DND-41 (cell line): ENCODE results near the gene FGF12.

Source experiments
- ATAC-seq: fragments of 200-7000 bp; cut with Tn5 transposase; 3 replicates; pipeline ENCODE4 v1.9.1; 2021; ENCODE audit warnings: low read depth; ENCODE audit not compliant: insufficient read depth
- DNase-seq: peaks from one replicate; pipeline ENCODE4 v3.0.0-alpha.2; 2020
- H2AFZ ChIP-seq: 2 replicates; pipeline ENCODE4 v1.6.0; 2012; ENCODE audit warnings: low read depth, low read length
- H3K27ac ChIP-seq: 2 replicates; pipeline ENCODE4 v1.5.1; 2012; ENCODE audit warnings: low read length, inconsistent platforms
- H3K27me3 ChIP-seq: fragments of 200-600 bp; sonication (generic); 2 replicates; pipeline ENCODE4 v1.6.0; 2012; ENCODE audit warnings: low read length, mild to moderate bottlenecking, inconsistent platforms; ENCODE audit not compliant: insufficient read depth, poor library complexity
- H3K36me3 ChIP-seq: 2 replicates; pipeline ENCODE4 v1.5.1; 2012; ENCODE audit warnings: low read length, inconsistent platforms; ENCODE audit not compliant: insufficient read depth
- H3K4me1 ChIP-seq: 2 replicates; pipeline ENCODE4 v1.5.1; 2012; ENCODE audit warnings: mild to moderate bottlenecking, low read length; ENCODE audit not compliant: insufficient read depth
- H3K4me2 ChIP-seq: 2 replicates; pipeline ENCODE4 v1.6.0; 2012; ENCODE audit warnings: mild to moderate bottlenecking, moderate library complexity, low read length, inconsistent platforms; ENCODE audit not compliant: insufficient read depth
- H3K4me3 ChIP-seq, 2 experiments: fragments of 200-600 bp in 1 of 2; shearing (Covaris generic) in 1 of 2; 2 replicates each; pipeline ENCODE4 v1.5.1; 2012 to 2016; ENCODE audit warnings: inconsistent platforms in 2 of 2, low read length in 2 of 2, mild to moderate bottlenecking in 2 of 2, low read depth in 1 of 2, moderate library complexity in 1 of 2
- H3K79me2 ChIP-seq: 2 replicates; pipeline ENCODE4 v1.6.0; 2012; ENCODE audit warnings: low read length, inconsistent platforms; ENCODE audit not compliant: insufficient read depth
- H3K9ac ChIP-seq: 2 replicates; pipeline ENCODE4 v1.6.0; 2012; ENCODE audit warnings: low read depth, mild to moderate bottlenecking, inconsistent platforms, low read length, moderate library complexity
- H3K9me3 ChIP-seq: 2 replicates; pipeline ENCODE4 v1.5.1; 2012; ENCODE audit warnings: low read length, moderate library complexity, mild to moderate bottlenecking, inconsistent platforms; ENCODE audit not compliant: insufficient read depth, severe bottlenecking
- H4K20me1 ChIP-seq: 2 replicates; pipeline ENCODE4 v1.6.0; 2012; ENCODE audit warnings: low read length; ENCODE audit not compliant: insufficient read depth
- EZH2 ChIP-seq: IDR thresholded peaks from 3 replicates; pipeline ENCODE4 v1.6.1; 2012; ENCODE audit warnings: borderline replicate concordance, low read depth, mild to moderate bottlenecking, moderate library complexity, low read length, inconsistent platforms; ENCODE audit not compliant: severe bottlenecking
- TF ChIP-seq, protein P1 (sequence below): IDR thresholded peaks from 2 replicates; pipeline ENCODE4 v1.5.1; 2012; ENCODE audit warnings: borderline replicate concordance, low read length, moderate library complexity, mild to moderate bottlenecking; ENCODE audit not compliant: poor library complexity, severe bottlenecking; ENCODE audit errors: extremely low read depth

FGF12 gene

DNA sequence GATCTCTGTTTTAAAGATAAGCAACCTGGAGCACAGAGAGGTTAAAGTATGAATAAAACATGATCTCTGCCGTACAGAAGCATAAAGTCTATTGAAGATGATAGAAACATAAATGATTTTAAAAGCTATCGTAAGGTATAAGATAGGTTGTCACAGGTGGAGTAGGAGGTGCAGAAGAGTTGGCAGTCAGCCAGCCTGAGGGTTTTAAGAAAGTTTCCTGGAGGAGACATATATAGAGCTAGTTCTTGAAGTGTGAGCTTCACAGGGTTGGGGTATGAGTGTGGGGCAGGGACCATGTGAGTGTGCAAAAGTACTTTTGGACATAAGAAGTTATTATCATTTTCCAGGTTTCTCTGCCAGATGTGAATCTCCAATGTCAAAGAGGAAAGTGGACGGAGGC, 3.9 kb upstream of the FGF12 start:
- no peak for ATAC-seq
- Histone ChIP-seq H3K4me3 (no peak overlapping the region), H3K36me3 (no peaks in the 10 kb centered on the region), H3K79me2 (no peaks in the 10 kb centered on the region), H3K27ac (no peak overlapping the region), H2AFZ (no peak overlapping the region), H3K4me1 (no peaks in the 10 kb centered on the region), H4K20me1 (no peaks in the 10 kb centered on the region), H3K9ac (no peak overlapping the region), H3K4me2 (no peak overlapping the region), H3K27me3 (no peaks in the 10 kb centered on the region), H3K9me3 (no peaks in the 10 kb centered on the region)
- no peak for DNase-seq
- no peak for TF ChIP-seq EZH2
- TF ChIP-seq, protein P1, sequence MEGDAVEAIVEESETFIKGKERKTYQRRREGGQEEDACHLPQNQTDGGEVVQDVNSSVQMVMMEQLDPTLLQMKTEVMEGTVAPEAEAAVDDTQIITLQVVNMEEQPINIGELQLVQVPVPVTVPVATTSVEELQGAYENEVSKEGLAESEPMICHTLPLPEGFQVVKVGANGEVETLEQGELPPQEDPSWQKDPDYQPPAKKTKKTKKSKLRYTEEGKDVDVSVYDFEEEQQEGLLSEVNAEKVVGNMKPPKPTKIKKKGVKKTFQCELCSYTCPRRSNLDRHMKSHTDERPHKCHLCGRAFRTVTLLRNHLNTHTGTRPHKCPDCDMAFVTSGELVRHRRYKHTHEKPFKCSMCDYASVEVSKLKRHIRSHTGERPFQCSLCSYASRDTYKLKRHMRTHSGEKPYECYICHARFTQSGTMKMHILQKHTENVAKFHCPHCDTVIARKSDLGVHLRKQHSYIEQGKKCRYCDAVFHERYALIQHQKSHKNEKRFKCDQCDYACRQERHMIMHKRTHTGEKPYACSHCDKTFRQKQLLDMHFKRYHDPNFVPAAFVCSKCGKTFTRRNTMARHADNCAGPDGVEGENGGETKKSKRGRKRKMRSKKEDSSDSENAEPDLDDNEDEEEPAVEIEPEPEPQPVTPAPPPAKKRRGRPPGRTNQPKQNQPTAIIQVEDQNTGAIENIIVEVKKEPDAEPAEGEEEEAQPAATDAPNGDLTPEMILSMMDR = no peak

DNA sequence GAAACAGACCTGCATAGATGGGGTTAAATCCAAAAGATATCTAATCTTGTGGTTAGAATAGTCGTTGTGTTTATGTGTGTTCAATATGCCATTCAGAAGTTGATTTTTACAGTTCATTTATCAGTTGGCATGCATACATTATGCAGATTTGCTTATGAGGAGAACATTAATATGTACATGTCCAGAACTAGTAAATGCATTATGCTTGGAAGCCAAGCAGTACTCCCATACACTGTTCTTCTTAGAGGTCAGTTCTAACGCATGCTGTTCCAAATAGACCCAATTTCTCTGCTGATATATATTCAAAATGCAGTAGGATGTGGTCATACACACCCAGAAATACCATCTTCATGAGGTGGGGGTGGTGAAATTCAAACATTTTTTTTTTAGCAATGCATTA, 956 bp downstream of the FGF12 start:
- H3K9ac ChIP-seq = no peak overlapping the region
- H2AFZ ChIP-seq = no peak overlapping the region
- H3K27me3 ChIP-seq = no peaks in the 10 kb centered on the region
- DNase-seq (no peak), ATAC-seq (no peak)
- no peak overlapping the region for H3K4me2 ChIP-seq
- H3K27ac ChIP-seq = no peak overlapping the region
- H3K4me3 ChIP-seq = no peak overlapping the region
- H4K20me1 ChIP-seq = no peaks in the 10 kb centered on the region
- H3K79me2 ChIP-seq = no peaks in the 10 kb centered on the region
- no peaks in the 10 kb centered on the region for H3K9me3 ChIP-seq
- no peaks in the 10 kb centered on the region for H3K4me1 ChIP-seq
- TF ChIP-seq, protein P1 = no peak
- no peak for TF ChIP-seq EZH2
- H3K36me3 ChIP-seq = no peaks in the 10 kb centered on the region

DNA sequence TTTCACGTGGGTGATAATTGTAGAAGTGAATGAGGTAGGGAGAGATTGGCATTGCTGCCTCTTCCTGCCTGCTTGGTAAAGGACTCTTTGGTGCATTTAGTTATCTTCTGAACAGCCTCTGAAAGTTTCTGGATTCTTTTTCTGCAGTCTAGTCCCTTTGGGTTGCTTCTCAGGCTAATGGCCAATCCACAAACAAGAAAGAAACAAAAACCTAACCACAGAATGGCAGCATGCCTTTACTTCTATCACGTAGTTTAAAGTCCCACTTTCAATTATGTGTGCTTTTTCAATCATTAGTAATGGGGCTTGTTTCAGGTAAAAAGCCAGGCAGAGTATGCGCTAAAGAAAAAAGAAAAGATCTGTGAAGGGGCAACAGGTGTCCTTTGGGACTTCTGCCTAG, 7.4 kb downstream of the FGF12 start:
- Histone ChIP-seq H3K4me2 (no peak overlapping the region), H4K20me1 (no peaks in the 10 kb centered on the region), H3K36me3 (no peaks in the 10 kb centered on the region), H3K4me1 (no peaks in the 10 kb centered on the region), H3K27ac (no peak overlapping the region), H3K79me2 (no peaks in the 10 kb centered on the region), H3K9ac (no peak overlapping the region), H3K9me3 (no peaks in the 10 kb centered on the region), H2AFZ (no peak overlapping the region), H3K4me3 (no peak overlapping the region), H3K27me3 (no peaks in the 10 kb centered on the region)
- no peak for DNase-seq
- ATAC-seq = no peak
- TF ChIP-seq EZH2 = no peak
- TF ChIP-seq, protein P1 = no peak

DNA sequence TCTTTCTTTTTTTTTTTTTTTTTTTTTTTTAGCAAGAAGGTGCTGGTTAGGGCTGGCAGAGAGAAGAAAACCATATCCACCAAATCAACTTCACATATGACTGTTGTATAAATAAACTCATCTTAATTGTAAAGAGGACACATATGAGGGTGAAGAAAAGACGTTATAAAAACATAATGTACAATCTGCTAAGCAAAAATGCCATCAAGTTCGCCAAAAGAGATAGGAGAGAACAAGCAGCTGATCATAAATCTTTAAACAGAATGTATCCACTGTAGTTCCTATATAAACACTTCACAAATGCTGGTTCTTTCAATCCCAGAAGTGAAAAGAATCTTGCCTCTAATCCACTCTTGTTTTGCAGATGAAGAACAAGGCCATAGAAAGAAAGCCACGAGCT, 9.2 kb downstream of the FGF12 start:
- ATAC-seq (no peak), DNase-seq (no peak)
- H3K9ac ChIP-seq = no peak overlapping the region
- H3K27ac ChIP-seq = no peak overlapping the region
- H3K27me3 ChIP-seq = no peaks in the 10 kb centered on the region
- no peaks in the 10 kb centered on the region for H4K20me1 ChIP-seq
- no peaks in the 10 kb centered on the region for H3K4me1 ChIP-seq
- H3K79me2 ChIP-seq = no peaks in the 10 kb centered on the region
- H3K4me3 ChIP-seq = no peak overlapping the region
- H2AFZ ChIP-seq = no peak overlapping the region
- TF ChIP-seq, protein P1 = no peak
- no peak for TF ChIP-seq EZH2
- no peaks in the 10 kb centered on the region for H3K36me3 ChIP-seq
- no peak overlapping the region for H3K4me2 ChIP-seq
- H3K9me3 ChIP-seq = no peaks in the 10 kb centered on the region
